T47D (cell line): ENCODE measurements around the gene LDLRAD2.

Source experiments
- DNase-seq, 2 experiments: peaks; one replicate each; pipeline versions ENCODE4 v3.0.0 to v3.0.0-alpha.2; 2011 to 2012; ENCODE audit warnings: low read depth in 1 of 2, low spot score in 1 of 2
- JUND ChIP-seq: IDR thresholded peaks from 2 replicates; pipeline ENCODE4 v1.6.1; 2012; ENCODE audit warnings: low read depth
- in situ Hi-C: cut with HindIII; loops from 2 replicates; pipeline ENCODE4 v1.10.0; 2016; ENCODE audit warnings: low sequenced_read_pairs, low pct_unique_long_range_greater_than_20kb

Gene LDLRAD2

DNA sequence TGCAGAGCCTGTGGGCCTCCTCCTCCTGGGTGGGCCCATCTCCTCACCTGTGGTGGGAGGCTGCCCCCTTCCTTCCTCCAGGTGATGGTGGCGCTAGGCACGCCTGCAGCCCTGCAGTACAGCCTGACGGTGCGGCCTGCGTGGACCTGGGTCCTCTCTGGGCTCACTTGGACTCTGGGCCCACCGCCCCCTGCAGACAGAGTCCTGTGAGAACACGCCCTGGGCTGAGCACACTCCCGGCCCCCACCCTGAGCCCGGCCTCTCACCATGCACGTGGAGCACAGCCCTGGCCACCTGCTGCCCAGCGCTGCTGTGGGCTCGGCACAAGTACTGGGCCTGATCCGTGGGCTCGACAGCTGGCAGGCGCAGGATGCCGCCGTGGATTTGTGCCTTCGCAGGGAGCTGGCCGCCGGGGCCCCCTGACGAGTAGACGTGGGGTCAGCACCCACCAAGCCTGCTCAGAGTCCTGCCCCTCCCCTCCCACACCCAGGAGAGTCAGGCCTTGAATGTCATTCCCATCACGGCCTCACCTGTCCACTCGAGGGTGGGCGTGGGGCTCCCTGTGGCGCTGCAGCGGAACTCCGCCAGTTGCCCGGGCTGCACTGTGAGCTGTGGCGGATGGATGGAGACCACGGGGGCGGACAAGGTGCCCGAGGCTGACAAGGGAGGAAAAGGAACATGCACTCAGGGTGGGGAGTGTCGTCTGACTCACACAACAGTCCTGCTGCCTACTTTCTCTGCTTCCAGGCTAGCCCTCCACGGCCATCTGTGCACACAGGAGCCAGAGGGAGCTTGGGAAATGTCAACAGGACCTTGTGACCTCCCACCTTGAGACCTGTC, 43.4 kb downstream of the LDLRAD2 start:
- TF ChIP-seq JUND = no peak
- DNase-seq = no peak

GRCh38 chr1:21857142-21857839, 45.2 kb downstream of the LDLRAD2 start:
- in situ Hi-C loops = no loop called here
- DNase-seq = no peak
- TF ChIP-seq JUND = no peak

More for the DNA sequence above, 43.4 kb downstream of the LDLRAD2 start:
- in situ Hi-C loops = no loop called here

DNA sequence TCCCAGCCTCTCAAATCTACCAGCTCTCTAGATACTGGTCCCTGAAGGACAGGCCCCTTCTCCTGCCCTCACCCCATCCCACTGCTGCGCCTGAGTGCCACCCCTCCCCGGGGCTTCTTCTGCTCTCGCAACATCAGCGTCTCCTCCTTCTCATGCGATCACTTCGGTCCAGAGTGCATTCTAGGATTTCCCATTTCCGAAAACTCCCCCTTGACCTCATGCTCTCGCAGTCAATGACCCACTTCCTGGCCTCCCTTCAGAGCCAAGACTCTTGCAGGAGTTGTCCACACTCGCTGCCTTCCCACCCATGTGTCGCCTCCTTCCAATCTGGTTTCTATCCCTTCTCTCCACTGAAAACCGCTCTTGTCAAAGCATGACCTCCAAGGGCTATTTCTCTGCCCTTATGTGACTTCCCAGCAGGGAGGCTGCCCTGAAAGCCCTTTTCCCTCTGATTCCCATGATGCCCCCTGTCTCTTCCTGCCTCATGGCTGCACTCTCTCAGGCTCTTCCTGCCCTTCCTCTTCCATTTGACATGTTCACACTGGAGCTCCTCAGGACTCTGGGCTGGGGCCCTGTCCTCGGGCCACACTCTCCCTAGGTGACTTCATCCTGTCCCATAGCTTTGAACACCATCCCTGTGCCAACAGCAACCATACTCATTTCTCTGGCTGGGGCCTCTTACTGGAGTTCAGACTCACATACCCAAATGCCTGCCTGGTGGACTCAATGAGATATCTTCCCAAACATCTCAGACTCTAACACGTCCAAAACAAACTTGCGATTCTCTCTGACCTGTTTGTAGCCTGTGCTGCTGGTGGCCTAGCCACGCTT, 46.0 kb downstream of the LDLRAD2 start:
- DNase-seq = no peak
- in situ Hi-C loops = no loop called here
- TF ChIP-seq JUND = no peak

DNA sequence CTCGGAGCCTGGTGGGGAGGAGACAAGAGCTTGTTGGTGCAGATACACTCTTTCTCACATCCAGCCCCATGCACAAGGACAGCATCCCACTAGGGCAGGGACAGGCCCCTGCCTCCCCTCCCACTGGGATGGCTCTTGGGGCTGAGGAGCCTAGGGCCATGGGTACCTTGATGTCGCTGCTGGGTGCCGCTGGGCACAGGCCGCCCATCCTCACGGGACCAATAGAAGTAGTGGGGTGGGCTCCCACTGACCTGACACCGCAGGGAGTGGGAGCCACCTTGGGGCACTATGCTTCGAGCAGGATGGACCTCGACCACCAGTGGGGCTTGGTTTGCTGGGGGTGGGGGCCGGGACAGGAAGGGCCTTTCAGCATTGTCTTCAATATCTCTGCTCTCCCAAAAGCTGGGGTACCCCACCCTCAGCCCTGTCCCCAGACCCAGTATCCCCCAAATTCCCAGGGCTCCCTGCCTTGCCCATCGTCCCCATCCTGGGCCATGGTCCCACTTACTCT, 47.7 kb downstream of the LDLRAD2 start:
- in situ Hi-C loops = no loop called here
- no peak for DNase-seq
- TF ChIP-seq JUND = no peak

DNA sequence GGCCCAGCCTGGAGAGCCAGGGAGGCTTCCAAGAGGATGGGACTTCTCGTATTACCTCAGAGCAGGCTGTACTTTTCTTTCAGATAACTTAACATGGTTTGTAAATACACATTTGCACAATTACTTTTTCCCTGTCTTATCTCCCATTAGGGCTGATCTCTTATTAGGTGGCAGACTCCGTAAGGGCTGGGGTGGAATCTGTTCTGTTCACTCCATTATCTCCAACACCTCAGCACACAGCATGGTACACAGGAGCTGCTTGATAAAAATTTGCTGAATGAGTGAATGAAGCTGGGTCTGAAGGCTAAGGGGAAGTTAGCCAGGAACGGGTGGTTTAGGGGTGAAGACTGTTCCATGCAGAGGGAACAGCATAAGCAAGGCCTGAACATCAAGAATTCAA, 48.9 kb downstream of the LDLRAD2 start:
- no peak for DNase-seq

DNA sequence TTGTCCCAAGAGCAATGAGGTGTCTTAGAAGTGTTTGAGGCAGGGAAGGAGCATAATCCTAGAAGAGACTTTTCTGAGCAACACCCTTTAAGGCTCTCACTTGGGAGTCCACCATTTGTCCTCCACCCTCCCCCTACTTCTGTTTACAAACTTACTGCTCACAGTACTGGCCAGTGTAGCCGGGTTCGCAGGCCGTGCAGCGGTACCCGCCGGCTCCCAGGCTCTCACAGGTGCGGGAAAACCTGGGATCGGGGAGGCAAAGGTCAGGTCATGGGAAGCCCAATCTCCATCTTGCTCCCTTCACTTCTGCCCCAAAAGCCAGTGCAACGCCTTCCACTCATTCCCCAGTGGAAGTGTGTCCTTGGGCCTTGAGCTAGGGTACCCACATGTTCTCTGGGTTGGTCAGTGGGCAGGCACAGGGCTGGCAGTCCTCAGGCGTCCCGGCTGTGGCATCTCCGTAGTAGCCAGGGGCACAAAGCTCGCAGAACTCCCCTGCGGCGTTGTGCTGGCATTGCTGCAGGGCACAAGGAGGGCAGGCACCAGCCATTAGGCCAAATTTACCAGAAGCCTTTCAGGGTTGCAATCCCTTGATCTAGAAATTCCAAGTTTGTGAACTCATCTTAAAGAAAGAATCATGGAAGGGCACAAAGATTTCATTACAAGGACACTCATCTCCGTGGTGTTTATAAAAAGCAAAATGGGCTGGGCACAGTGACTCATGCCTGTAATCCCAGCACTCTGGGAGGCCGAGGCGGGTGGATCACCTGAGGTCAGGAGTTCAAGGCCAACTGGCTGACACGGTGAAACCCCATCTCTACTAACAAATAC, 49.8 kb downstream of the LDLRAD2 start:
- no peak for DNase-seq
- in situ Hi-C loops = no loop called here
- no peak for TF ChIP-seq JUND

More for the DNA sequence above, 48.9 kb downstream of the LDLRAD2 start:
- TF ChIP-seq JUND = no peak
- in situ Hi-C loops = no loop called here

DNA sequence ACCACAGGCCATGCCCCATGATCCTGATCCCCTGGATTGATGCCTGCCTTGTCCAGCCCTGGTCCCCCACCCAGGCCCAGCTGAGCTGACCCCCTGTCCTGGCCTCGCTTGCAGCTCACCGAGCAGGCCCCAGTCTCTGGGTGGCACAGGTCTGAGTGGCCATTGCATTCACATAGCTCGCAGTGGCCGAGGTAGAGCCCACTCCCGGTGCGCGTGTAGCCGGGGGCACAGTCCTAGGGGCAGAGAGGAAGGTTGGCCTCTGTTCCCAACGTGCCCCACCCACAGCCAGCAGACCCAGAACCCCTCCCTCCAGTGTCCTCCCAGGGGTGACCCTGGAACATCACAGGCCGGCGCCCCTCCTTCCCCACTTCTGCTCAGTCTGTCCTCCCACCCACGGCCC, 51.9 kb downstream of the LDLRAD2 start:
- TF ChIP-seq JUND = no peak
- DNase-seq = no peak
- in situ Hi-C loops = no loop called here

- no peak for TF ChIP-seq JUND
- no peak for DNase-seq
- in situ Hi-C loops = no loop called here
Observed at GRCh38 chr1:21864730-21865129, 52.7 kb downstream of the LDLRAD2 start.

DNA sequence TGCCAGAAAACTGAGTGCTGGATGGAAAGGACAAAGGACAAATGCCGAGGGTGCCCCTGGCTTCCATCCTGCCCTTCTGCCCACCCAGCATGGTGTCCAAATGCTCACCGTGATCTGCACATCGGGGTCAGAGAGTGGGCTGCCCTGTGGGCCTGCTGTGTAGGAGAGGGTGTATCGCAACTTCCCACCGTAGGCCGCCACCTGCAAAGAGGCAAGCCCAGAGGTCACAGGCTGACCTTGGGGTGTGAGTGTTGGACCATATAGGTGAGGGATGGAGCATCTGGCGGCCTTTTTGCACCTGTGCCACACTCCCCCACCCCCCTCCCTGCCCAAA, 53.5 kb downstream of the LDLRAD2 start:
- in situ Hi-C loops = no loop called here
- no peak for DNase-seq

DNA sequence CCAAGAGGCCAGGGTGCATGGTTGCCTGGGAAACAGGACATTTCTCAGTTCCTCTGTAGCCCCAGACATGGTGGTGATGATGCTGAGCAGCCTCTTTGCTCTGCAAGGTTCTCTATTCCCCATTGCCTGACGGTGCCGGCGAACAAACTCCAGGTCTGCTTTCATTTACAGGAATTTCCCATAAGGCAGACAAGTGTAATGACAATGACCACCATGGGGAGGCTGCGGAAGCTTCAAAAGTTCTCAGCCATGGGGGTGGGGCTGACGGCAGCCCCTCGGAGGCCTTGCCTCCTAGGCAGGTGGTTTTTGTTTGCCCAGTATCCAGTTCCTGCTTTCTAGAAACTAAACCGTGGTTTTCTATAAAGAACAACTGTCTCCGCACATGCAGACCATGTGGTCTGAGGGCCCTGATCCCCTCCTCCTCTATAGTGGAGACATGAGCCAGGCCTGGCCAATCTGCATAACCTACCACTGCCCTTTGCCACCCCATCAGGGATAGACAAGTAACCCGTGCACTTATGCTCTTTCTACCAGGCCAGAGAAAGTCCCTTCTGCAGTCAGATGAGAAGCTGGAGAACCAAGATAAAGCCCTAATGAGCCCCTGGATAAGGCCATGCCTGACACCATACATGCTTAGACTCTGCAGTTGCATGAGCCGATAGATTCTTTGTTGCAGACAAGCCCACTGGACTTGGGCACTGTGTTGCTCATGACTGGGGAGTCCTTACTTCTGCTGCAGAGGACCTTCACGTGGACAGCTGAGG, 54.1 kb downstream of the LDLRAD2 start:
- no peak for TF ChIP-seq JUND
- DNase-seq = peak in 1 of 2 experiments; percentile 5
- in situ Hi-C loops = no loop called here

More for the DNA sequence above, 53.5 kb downstream of the LDLRAD2 start:
- no peak for TF ChIP-seq JUND

- peak in 1 of 2 experiments; percentile 17 for DNase-seq
- TF ChIP-seq JUND = no peak
Observed at GRCh38 chr1:21866707-21867043, 54.6 kb downstream of the LDLRAD2 start.

More at GRCh38 chr1:21866707-21867043, 54.6 kb downstream of the LDLRAD2 start:
- in situ Hi-C loops = no loop called here
